OCI-LY7 (cell line): Measurements from ENCODE around the gene MED26.

ENCODE experiments used
- EZH2phosphoT487 ChIP-seq: fragments of 200-600 bp; sonication (generic); IDR thresholded peaks from 2 replicates; pipeline ENCODE4 v1.6.1; 2018; ENCODE audit warnings: low read depth, borderline replicate concordance, mild to moderate bottlenecking, mixed run types, antibody characterized with exemption, low read length, moderate library complexity, mixed read lengths
- TF ChIP-seq, protein P1 (sequence below): fragments of 200-600 bp; sonication (generic); conservative IDR thresholded peaks from 2 replicates; pipeline ENCODE4 v1.5.1; 2014; ENCODE audit warnings: mild to moderate bottlenecking, antibody characterized with exemption, low read length, moderate library complexity, mixed read lengths

DNA sequence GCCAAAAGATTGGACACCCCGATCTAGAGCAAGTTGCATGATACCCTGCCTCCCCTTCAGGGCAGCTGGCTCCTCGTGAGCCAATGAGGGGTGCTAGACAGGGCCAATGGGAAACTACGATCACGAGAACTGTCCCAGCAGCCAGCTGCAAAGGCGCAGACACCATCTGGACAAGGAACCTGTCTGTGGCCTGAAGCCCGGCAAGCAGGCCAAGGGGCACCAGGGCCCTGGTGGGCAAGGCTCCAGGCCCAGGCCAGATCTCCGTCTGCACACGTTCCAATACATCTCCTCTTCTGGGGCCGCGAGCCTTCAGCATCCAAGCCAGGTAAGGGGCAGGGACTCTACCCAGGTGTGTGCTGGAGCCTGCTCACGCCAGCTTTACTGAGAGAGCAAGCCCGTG is 20.2 kb downstream of the MED26 start:
- TF ChIP-seq, protein P1, sequence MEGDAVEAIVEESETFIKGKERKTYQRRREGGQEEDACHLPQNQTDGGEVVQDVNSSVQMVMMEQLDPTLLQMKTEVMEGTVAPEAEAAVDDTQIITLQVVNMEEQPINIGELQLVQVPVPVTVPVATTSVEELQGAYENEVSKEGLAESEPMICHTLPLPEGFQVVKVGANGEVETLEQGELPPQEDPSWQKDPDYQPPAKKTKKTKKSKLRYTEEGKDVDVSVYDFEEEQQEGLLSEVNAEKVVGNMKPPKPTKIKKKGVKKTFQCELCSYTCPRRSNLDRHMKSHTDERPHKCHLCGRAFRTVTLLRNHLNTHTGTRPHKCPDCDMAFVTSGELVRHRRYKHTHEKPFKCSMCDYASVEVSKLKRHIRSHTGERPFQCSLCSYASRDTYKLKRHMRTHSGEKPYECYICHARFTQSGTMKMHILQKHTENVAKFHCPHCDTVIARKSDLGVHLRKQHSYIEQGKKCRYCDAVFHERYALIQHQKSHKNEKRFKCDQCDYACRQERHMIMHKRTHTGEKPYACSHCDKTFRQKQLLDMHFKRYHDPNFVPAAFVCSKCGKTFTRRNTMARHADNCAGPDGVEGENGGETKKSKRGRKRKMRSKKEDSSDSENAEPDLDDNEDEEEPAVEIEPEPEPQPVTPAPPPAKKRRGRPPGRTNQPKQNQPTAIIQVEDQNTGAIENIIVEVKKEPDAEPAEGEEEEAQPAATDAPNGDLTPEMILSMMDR = no peak
- no peak for TF ChIP-seq EZH2phosphoT487
